Measurements from ENCODE around the gene NMUR1. TPM values are rescaled to one million over a fixed set of nuclear protein-coding genes. Genes with fewer than 3 reads are reported as not detected.

The NMUR1 gene
- total and polyA plus RNA-seq, 7 donors, result 0.03 to 0.10 (median 0.06) TPM; not detected in 1

DNA sequence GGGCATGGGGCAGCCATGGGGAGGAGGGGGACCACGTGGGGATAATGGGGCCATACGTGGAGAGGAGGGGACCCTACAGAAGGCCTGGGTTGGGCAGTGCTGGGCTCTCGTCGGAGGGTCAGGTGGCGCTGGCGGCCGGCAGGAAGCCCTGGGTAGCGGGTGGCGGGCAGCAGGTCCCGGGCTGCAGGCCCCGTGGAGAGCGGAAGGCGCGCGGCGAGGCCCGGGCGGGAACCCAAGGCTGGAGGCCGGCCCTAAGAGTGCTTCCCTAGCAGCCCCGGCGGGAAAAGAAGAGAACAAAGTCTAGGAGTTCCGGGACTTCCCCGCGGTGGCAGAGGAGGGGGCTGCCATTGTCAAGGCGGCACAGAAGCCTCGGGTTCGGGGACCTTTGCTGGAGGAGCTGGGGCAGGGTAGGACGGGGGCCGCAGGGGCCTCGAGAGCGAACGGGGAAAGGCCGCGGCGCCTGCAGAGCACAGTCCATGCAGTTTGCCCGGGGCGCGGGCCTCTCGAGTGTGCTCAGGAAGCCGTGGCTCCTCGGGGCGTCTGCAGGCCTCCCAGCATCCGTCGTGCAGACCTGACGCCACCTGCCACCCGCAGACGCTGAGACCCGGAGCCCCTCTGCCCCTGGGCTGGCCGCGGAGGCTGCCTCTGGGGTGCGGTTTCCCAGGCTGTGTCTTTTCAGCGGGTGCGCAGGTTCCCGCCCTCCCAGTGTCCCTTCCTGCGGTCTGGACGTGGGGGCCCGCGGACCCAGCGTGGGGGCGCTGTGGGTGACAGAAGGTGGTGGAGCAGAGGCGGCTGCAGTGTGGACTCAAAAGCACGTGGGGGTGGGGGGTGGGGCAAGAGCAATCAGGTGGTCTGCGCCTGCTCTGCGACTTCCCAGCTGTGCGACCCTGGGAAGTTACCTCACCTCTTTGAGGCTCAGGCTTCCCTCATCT lies 46.6 kb downstream of the NMUR1 start:
- no peak for TF ChIP-seq CTCF (IDR thresholded peaks at IDR 0.05)
- 58 to 68% (median 65%) methylated on average over 59 to 65 of the region's 65 CpGs for WGBS, 3 donors
- H3K4me1 ChIP-seq, result no peaks in the 10 kb centered on the region
- peak overlapping the region; percentile 72 for H3K27ac ChIP-seq
- peak; percentile 40 to 62 for DNase-seq
- no peaks in the 10 kb centered on the region for H3K9me3 ChIP-seq
- peak overlapping the region; percentile 77 for H3K4me3 ChIP-seq
- H3K27me3 ChIP-seq (ENCODE audit: insufficient read depth in 3 of 3, low read length in 2 of 3), result no peaks in the 10 kb centered on the region
- peak; percentile 23 to 56 (median 38) for ATAC-seq
- intact Hi-C loops (cut with DNase I), result loop anchor here (2.0 to 5.0 kb wide), 2 partner anchors 73 to 74 kb away; no protein-coding TSS in a partner anchor
- no peaks in the 10 kb centered on the region for H3K36me3 ChIP-seq (ENCODE audit: insufficient read depth in 1 of 2, low read depth in 1 of 2)

GRCh38 chr2:231482806-231483391 lies 47.3 kb downstream of the NMUR1 start:
- DNase-seq (peak; percentile 81 to 88), ATAC-seq (peak; percentile 91 to 99 (median 94))
- H3K27ac ChIP-seq, result peak overlapping the region; percentile 72
- no peaks in the 10 kb centered on the region for H3K4me1 ChIP-seq
- intact Hi-C loops (cut with DNase I), result loop anchor here (2.0 to 5.0 kb wide), 2 partner anchors 74 kb away; no protein-coding TSS in a partner anchor
- no peaks in the 10 kb centered on the region for H3K9me3 ChIP-seq
- peak overlapping the region; percentile 77 for H3K4me3 ChIP-seq
- WGBS, 3 donors, result 11 to 20% (median 16%) methylated on average over 29 to 36 of the region's 36 CpGs
- H3K36me3 ChIP-seq (ENCODE audit: insufficient read depth in 1 of 2, low read depth in 1 of 2), result no peaks in the 10 kb centered on the region
- peak; percentile 93 for TF ChIP-seq CTCF (IDR thresholded peaks at IDR 0.05)
- no peaks in the 10 kb centered on the region for H3K27me3 ChIP-seq (ENCODE audit: insufficient read depth in 3 of 3, low read length in 2 of 3)

GRCh38 chr2:231480781-231481180 lies 49.5 kb downstream of the NMUR1 start:
- H3K36me3 ChIP-seq (ENCODE audit: insufficient read depth in 1 of 2, low read depth in 1 of 2), result no peaks in the 10 kb centered on the region
- TF ChIP-seq CTCF (IDR thresholded peaks at IDR 0.05), result no peak
- ATAC-seq (no peak), DNase-seq (no peak)
- H3K4me3 ChIP-seq, result no peak overlapping the region
- intact Hi-C loops (cut with DNase I), result loop anchor here in 1 of 2 donors (5.0 kb wide), 1 partner anchor 77 kb away; no protein-coding TSS in a partner anchor
- H3K9me3 ChIP-seq, result no peaks in the 10 kb centered on the region
- H3K4me1 ChIP-seq, result no peaks in the 10 kb centered on the region
- no peak overlapping the region for H3K27ac ChIP-seq
- 57 to 72% (median 64%) methylated on average over 3 of the region's 3 CpGs for WGBS, 3 donors
- H3K27me3 ChIP-seq (ENCODE audit: insufficient read depth in 3 of 3, low read length in 2 of 3), result no peaks in the 10 kb centered on the region

DNA sequence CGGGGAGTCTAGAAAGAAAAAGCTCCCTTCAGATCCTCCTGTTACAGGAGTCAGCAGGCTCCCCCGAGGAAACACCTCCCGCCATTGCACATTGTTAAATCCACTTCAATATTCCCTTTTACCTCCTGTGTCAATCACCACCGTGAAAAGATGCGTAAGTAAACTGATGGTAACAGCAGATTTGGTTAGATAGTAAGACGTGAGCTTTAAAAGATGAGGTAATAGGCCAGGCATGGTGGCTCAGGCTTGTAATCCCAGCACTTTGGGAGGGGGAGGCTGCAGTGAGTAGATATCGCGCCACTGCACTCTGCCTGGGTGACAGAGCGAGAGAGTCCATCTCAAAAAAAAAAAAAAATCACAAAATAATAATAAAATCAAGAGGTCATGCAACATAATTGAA lies 50.8 kb downstream of the NMUR1 start:
- Histone ChIP-seq H3K27ac (no peak overlapping the region), H3K36me3 (ENCODE audit: insufficient read depth in 1 of 2, low read depth in 1 of 2) (no peaks in the 10 kb centered on the region), H3K4me3 (no peak overlapping the region), H3K27me3 (ENCODE audit: insufficient read depth in 3 of 3, low read length in 2 of 3) (no peaks in the 10 kb centered on the region), H3K9me3 (no peaks in the 10 kb centered on the region), H3K4me1 (no peaks in the 10 kb centered on the region)
- 84 to 90% (median 87%) methylated on average over 9 of the region's 9 CpGs for WGBS, 3 donors
- intact Hi-C loops (cut with DNase I), result no loop called here
- DNase-seq (no peak), ATAC-seq (no peak)
- no peak for TF ChIP-seq CTCF (IDR thresholded peaks at IDR 0.05)
